C4-2B (cell line): Measurements from ENCODE around the gene LIN7B.

Experiments used
- CTCF ChIP-seq: fragments of 450-650 bp; conservative IDR thresholded peaks from 2 replicates; pipeline ENCODE4 v1.5.1; 2017; ENCODE audit warnings: mild to moderate bottlenecking
- ZFX ChIP-seq: fragments of 450-650 bp; IDR thresholded peaks from 2 replicates; pipeline ENCODE4 v1.6.1; 2017

- TF ChIP-seq CTCF = no peak
- no peak for TF ChIP-seq ZFX
Observed at GRCh38 chr19:49149652-49150105, 35.5 kb downstream of the LIN7B start.
